OCI-LY7 (cell line): ENCODE data around the gene KAZN.

Experiments used
- EZH2phosphoT487 ChIP-seq: fragments of 200-600 bp; sonication (generic); IDR thresholded peaks from 2 replicates; pipeline ENCODE4 v1.6.1; 2018; ENCODE audit warnings: low read depth, borderline replicate concordance, mild to moderate bottlenecking, mixed run types, antibody characterized with exemption, low read length, moderate library complexity, mixed read lengths
- TF ChIP-seq, protein P1 (sequence below): fragments of 200-600 bp; sonication (generic); conservative IDR thresholded peaks from 2 replicates; pipeline ENCODE4 v1.5.1; 2014; ENCODE audit warnings: mild to moderate bottlenecking, antibody characterized with exemption, low read length, moderate library complexity, mixed read lengths

DNA sequence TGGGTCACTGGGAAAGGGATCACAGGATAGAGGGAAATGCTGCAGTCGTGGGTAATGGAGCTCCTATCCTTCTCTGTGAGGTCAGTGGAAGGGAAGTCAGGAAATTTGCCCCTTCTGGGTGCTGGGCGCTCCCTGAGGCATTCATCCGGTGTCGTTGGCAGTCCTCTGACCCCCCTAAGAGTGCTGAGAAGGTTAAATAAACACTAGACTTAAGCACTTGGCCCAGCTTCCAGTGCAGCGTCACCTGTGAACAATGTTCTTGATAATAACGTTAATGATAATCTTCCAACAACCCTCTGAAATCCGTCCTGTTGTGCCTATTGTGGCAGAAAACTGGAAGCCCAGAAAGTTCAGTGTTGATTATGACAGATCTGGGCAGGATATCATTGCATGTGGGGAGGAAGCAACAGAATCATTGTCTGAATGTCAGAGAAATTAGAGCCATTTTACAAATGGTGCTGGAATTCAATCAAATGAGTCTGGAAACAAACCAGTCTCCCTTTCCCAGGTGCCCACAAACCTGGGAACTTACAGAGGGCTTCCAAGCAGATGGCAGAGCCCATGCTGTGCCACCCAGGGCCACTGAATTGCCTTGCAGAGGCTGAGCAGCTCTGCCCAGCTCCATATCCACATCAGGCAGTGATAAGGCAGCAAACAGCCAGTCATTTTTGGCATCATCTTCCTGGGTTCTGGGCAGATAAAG, 216.8 kb downstream of the KAZN start:
- TF ChIP-seq EZH2phosphoT487 = no peak
- TF ChIP-seq, protein P1, sequence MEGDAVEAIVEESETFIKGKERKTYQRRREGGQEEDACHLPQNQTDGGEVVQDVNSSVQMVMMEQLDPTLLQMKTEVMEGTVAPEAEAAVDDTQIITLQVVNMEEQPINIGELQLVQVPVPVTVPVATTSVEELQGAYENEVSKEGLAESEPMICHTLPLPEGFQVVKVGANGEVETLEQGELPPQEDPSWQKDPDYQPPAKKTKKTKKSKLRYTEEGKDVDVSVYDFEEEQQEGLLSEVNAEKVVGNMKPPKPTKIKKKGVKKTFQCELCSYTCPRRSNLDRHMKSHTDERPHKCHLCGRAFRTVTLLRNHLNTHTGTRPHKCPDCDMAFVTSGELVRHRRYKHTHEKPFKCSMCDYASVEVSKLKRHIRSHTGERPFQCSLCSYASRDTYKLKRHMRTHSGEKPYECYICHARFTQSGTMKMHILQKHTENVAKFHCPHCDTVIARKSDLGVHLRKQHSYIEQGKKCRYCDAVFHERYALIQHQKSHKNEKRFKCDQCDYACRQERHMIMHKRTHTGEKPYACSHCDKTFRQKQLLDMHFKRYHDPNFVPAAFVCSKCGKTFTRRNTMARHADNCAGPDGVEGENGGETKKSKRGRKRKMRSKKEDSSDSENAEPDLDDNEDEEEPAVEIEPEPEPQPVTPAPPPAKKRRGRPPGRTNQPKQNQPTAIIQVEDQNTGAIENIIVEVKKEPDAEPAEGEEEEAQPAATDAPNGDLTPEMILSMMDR = no peak
